BJ (cell line): ENCODE measurements around the gene OR2A12. TPM values are rescaled to one million over a fixed set of nuclear protein-coding genes. Genes with fewer than 3 reads are reported as not detected.

Source experiments
- CTCF ChIA-PET: fragments of 350-600 bp; formaldehyde crosslinking; extraction: SDS; loops from one replicate; lab custom pipeline; 2021; ENCODE audit warnings: antibody characterized with exemption, inconsistent platforms; lab: Yijun Ruan, JAX
- POLR2A ChIA-PET: fragments of 300-600 bp; sonication (Branson Sonifier 250); formaldehyde crosslinking; extraction: SDS; loops from one replicate; lab custom pipeline; 2021; ENCODE audit warnings: antibody characterized with exemption; lab: Charles Lee
- DNase-seq: peaks from one replicate; pipeline ENCODE4 v3.0.0-alpha.2; 2011; ENCODE audit warnings: low read depth
- H3K27me3 ChIP-seq: 2 replicates; pipeline ENCODE4 v1.6.0; 2011; ENCODE audit warnings: low read length; ENCODE audit not compliant: control insufficient read depth, insufficient read depth
- H3K36me3 ChIP-seq: 2 replicates; pipeline ENCODE4 v1.5.1; 2011; ENCODE audit warnings: low read length; ENCODE audit not compliant: control insufficient read depth, insufficient read depth
- H3K4me3 ChIP-seq: 2 replicates; pipeline ENCODE4 v1.5.1; 2011; ENCODE audit warnings: low read depth, mild to moderate bottlenecking, control low read depth, low read length
- polyA minus RNA-seq: library from RNA; depleted of rRNA, polyadenylated mRNA; stranded (reverse); fragments of >200 nt; gene quantifications from 2 replicates; pipeline ENCODE4 v1.2.3, GENCODE V29; 2011; rRNA and poly(A)+ RNA removed
- polyA plus RNA-seq: library from polyadenylated mRNA; depleted of rRNA; stranded (reverse); fragments of >200 nt; gene quantifications from 2 replicates; pipeline ENCODE4 v1.2.3, GENCODE V29; 2011; rRNA removed
- TF ChIP-seq, protein P1 (sequence below): IDR thresholded peaks from 2 replicates; pipeline ENCODE4 v1.5.1; 2011; ENCODE audit warnings: low read depth, mild to moderate bottlenecking, control low read depth, inconsistent platforms, low read length, moderate library complexity; ENCODE audit not compliant: insufficient read depth

Gene OR2A12
- not detected in 2 replicates for polyA plus RNA-seq
- polyA minus RNA-seq: not detected in 2 replicates

DNA sequence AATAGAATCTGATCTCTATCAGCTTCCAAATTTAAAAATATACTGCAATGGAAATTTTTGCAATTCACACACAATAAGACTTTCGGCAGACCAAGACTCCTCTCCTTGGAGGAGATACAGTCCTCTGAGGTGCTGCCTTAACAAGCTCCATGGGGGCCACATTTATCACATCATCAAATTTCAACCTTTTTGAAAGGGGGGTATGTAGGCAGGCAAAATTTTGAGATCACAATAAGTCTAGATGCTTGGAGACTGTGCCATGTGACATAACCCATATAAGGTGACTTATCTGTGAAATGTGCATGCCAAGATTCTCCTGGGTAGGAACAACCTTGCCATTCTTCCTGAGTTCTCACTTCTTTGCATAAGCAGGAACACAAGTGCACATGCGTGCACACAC lies at the start of gene OR2A12:
TSS of gene OR2A12 (plus strand) at position 301 of the 400 bp plus-strand sequence. CDS start 8,830 bp downstream, outside the sequence.
- POLR2A ChIA-PET: no interaction called here
- CTCF ChIA-PET: no interaction called here
- no peak for DNase-seq
- Histone ChIP-seq H3K36me3 (no peaks in the 10 kb centered on the region), H3K4me3 (no peak within 1 kb of the TSS), H3K27me3 (no peaks in the 10 kb centered on the region)
- TF ChIP-seq, protein P1, sequence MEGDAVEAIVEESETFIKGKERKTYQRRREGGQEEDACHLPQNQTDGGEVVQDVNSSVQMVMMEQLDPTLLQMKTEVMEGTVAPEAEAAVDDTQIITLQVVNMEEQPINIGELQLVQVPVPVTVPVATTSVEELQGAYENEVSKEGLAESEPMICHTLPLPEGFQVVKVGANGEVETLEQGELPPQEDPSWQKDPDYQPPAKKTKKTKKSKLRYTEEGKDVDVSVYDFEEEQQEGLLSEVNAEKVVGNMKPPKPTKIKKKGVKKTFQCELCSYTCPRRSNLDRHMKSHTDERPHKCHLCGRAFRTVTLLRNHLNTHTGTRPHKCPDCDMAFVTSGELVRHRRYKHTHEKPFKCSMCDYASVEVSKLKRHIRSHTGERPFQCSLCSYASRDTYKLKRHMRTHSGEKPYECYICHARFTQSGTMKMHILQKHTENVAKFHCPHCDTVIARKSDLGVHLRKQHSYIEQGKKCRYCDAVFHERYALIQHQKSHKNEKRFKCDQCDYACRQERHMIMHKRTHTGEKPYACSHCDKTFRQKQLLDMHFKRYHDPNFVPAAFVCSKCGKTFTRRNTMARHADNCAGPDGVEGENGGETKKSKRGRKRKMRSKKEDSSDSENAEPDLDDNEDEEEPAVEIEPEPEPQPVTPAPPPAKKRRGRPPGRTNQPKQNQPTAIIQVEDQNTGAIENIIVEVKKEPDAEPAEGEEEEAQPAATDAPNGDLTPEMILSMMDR: no peak

DNA sequence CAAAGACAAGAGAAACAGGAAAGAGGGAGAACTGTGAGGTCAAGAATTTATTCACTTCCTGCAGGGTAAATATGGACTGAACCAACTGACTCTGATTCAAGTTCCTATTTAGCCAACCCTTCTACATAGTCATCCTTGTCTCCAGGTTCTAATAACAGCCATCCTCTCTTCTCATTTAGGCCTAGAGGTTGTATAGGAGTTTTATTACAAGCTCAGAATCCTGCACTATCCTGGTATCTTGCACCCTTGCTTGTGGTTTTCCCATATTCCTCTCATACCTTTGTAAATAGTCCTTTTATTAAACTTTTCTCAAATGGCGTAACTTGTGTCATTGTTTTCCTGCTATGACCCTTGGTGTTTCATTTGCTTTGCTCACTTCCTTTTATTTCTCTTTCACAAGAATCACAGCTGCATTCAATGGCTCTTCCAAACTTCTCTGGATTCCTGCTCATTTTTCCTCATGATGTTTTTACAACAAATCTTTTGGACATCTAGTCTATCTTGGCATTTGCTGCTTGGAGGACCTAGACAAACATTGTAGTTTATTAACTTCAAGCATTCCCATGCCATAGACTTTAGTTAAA lies 49.7 kb upstream of the OR2A12 start:
- ChIA-PET CTCF (no interaction called here), POLR2A (no interaction called here)
- H3K27me3 ChIP-seq: no peaks in the 10 kb centered on the region
- DNase-seq: no peak
- H3K36me3 ChIP-seq: no peaks in the 10 kb centered on the region
- TF ChIP-seq, protein P1: no peak
- H3K4me3 ChIP-seq: no peak overlapping the region

- H3K36me3 ChIP-seq: no peaks in the 10 kb centered on the region
- H3K4me3 ChIP-seq: no peak overlapping the region
- DNase-seq: no peak
- POLR2A ChIA-PET: no interaction called here
- no peaks in the 10 kb centered on the region for H3K27me3 ChIP-seq
- CTCF ChIA-PET: no interaction called here
- TF ChIP-seq, protein P1: no peak
Observed at GRCh38 chr7:144037414-144038035, 48.6 kb upstream of the OR2A12 start.

- no peak for DNase-seq
- ChIA-PET CTCF (no interaction called here), POLR2A (no interaction called here)
- H3K27me3 ChIP-seq: no peaks in the 10 kb centered on the region
- no peaks in the 10 kb centered on the region for H3K36me3 ChIP-seq
- TF ChIP-seq, protein P1: no peak
- no peak overlapping the region for H3K4me3 ChIP-seq
Observed at GRCh38 chr7:144038887-144039286, 47.2 kb upstream of the OR2A12 start.

- TF ChIP-seq, protein P1: no peak
Observed at GRCh38 chr7:144048648-144049047, 37.4 kb upstream of the OR2A12 start, which contains the start of gene OR2A5. TSS of gene OR2A5 (plus strand) at chr7:144048948. CDS start at chr7:144050402, 1,454 bp downstream.

More at GRCh38 chr7:144048648-144049047, 37.4 kb upstream of the OR2A12 start, which contains the start of gene OR2A5:
- CTCF ChIA-PET: no interaction called here
- Histone ChIP-seq H3K36me3 (no peaks in the 10 kb centered on the region), H3K27me3 (no peaks in the 10 kb centered on the region), H3K4me3 (no peak within 1 kb of the TSS)
- DNase-seq: no peak
- POLR2A ChIA-PET: no interaction called here
